Measurements from ENCODE around the gene RABGAP1L. TPM values are rescaled to one million over a fixed set of nuclear protein-coding genes. Genes with fewer than 3 reads are reported as not detected.

RABGAP1L gene
- total RNA-seq, 4 donors from 2014 or later: 38.8 to 54.7 (median 50.5) TPM

- 73 to 78% methylated on average over 2 of the region's 2 CpGs for WGBS, 2 donors
- DNase-seq (ENCODE audit: low spot score in 2 of 2): no peak
- TF ChIP-seq CTCF (IDR thresholded peaks at IDR 0.05): no peak
- no peak for TF ChIP-seq POLR2A (IDR thresholded peaks at IDR 0.05)
- intact Hi-C loops (cut with DNase I; ENCODE audit: low total_unique reads): no loop called here
- H3K4me3 ChIP-seq (ENCODE audit: low read depth, poor library complexity, severe bottlenecking): no peak overlapping the region
Measured at GRCh38 chr1:174746024-174746808, 586.9 kb downstream of the RABGAP1L start.

- DNase-seq (ENCODE audit: low spot score in 2 of 2): no peak
- TF ChIP-seq CTCF (IDR thresholded peaks at IDR 0.05): no peak
- intact Hi-C loops (cut with DNase I; ENCODE audit: low total_unique reads): no loop called here
- H3K4me3 ChIP-seq (ENCODE audit: low read depth, poor library complexity, severe bottlenecking): no peak overlapping the region
Measured at GRCh38 chr1:174747613-174748012, 588.3 kb downstream of the RABGAP1L start.

GRCh38 chr1:174748586-174748985 lies 589.3 kb downstream of the RABGAP1L start:
- no peak for DNase-seq (ENCODE audit: low spot score in 2 of 2)
- H3K4me3 ChIP-seq (ENCODE audit: low read depth, poor library complexity, severe bottlenecking): no peak overlapping the region
- intact Hi-C loops (cut with DNase I; ENCODE audit: low total_unique reads): no loop called here
- TF ChIP-seq POLR2A (IDR thresholded peaks at IDR 0.05) (no peak), CTCF (IDR thresholded peaks at IDR 0.05) (no peak)
- 93 to 95% methylated on average over 7 of the region's 7 CpGs for WGBS, 2 donors

GRCh38 chr1:174753131-174753530 lies 593.8 kb downstream of the RABGAP1L start:
- TF ChIP-seq POLR2A (IDR thresholded peaks at IDR 0.05): no peak
- no peak for TF ChIP-seq CTCF (IDR thresholded peaks at IDR 0.05)
- no peak overlapping the region for H3K4me3 ChIP-seq (ENCODE audit: low read depth, poor library complexity, severe bottlenecking)
- intact Hi-C loops (cut with DNase I; ENCODE audit: low total_unique reads): no loop called here
- DNase-seq (ENCODE audit: low spot score in 2 of 2): no peak
- WGBS, 2 donors: 66 to 76% methylated on average over 1 of the region's 1 CpG

GRCh38 chr1:174761335-174761734 lies 602.0 kb downstream of the RABGAP1L start:
- DNase-seq (ENCODE audit: low spot score in 2 of 2): no peak
- intact Hi-C loops (cut with DNase I; ENCODE audit: low total_unique reads): loop anchor here (10.0 kb wide), 1 partner anchor 223 kb away; no protein-coding TSS in a partner anchor
- TF ChIP-seq POLR2A (IDR thresholded peaks at IDR 0.05): no peak
- TF ChIP-seq CTCF (IDR thresholded peaks at IDR 0.05): no peak
- no peak overlapping the region for H3K4me3 ChIP-seq (ENCODE audit: low read depth, poor library complexity, severe bottlenecking)
- WGBS, 2 donors: 93 to 95% methylated on average over 19 of the region's 19 CpGs

Measured in lower leg skin (tissue), 4 donors.